D721Med (cell line): ENCODE results near the gene APLP1.

Source experiments
- DNase-seq: peaks from one replicate; pipeline ENCODE4 v3.0.0; 2011; ENCODE audit warnings: low spot score; ENCODE audit not compliant: insufficient read length
- FAIRE-seq: peaks from 2 replicates; lab custom pipeline; 2011; peaks lifted over from hg19 to GRCh38; lab: Jason Lieb, UNC
- CTCF ChIP-seq: IDR thresholded peaks from 2 replicates; pipeline ENCODE4 v1.5.1; 2012; ENCODE audit warnings: mild to moderate bottlenecking, control low read depth; ENCODE audit not compliant: insufficient read depth; ENCODE audit errors: missing control alignments

APLP1 gene

GRCh38 chr19:35901854-35902661 is 33.7 kb downstream of the APLP1 start, which contains the start of gene HCST:
Gene HCST (plus strand): TSS chr19:35902529. CDS start chr19:35902594, 65 bp downstream.
- FAIRE-seq (no peak), DNase-seq (no peak)
- no peak for TF ChIP-seq CTCF

- TF ChIP-seq CTCF = no peak
- DNase-seq (no peak), FAIRE-seq (no peak)
Observed at GRCh38 chr19:35902870-35903475, 34.6 kb downstream of the APLP1 start.

- DNase-seq (no peak), FAIRE-seq (no peak)
- no peak for TF ChIP-seq CTCF
Observed at GRCh38 chr19:35903550-35904179, 35.3 kb downstream of the APLP1 start.

- TF ChIP-seq CTCF = no peak
- FAIRE-seq (no peak), DNase-seq (no peak)
Observed at GRCh38 chr19:35904311-35905068, 36.1 kb downstream of the APLP1 start.

- FAIRE-seq = no peak
- TF ChIP-seq CTCF = no peak
- DNase-seq = no peak
Observed at GRCh38 chr19:35905178-35905727, 36.9 kb downstream of the APLP1 start.

- FAIRE-seq (no peak), DNase-seq (no peak)
Observed at GRCh38 chr19:35907377-35907745, 39.0 kb downstream of the APLP1 start.

More at GRCh38 chr19:35907377-35907745, 39.0 kb downstream of the APLP1 start:
- no peak for TF ChIP-seq CTCF
